ENCODE data around the gene CHMP4B.

The CHMP4B gene

GRCh38 chr20:33851842-33852466 is 40.8 kb downstream of the CHMP4B start:
- ATAC-seq = no peak
- no peak for TF ChIP-seq BACH2 (CRISPR knock-in tag; IDR thresholded peaks at IDR 0.05; ENCODE audit: borderline replicate concordance)
- no peak for TF ChIP-seq CSRNP3 (CRISPR knock-in tag; IDR thresholded peaks at IDR 0.05)
- TF ChIP-seq CREB5 (CRISPR knock-in tag; IDR thresholded peaks at IDR 0.05; ENCODE audit: low read depth) = no peak

- no peak for TF ChIP-seq TOX (CRISPR knock-in tag; IDR thresholded peaks at IDR 0.05; ENCODE audit: borderline replicate concordance)
- TF ChIP-seq GLIS3 (CRISPR knock-in tag; IDR thresholded peaks at IDR 0.05) = no peak
- no peak for TF ChIP-seq CSDC2 (CRISPR knock-in tag; IDR thresholded peaks at IDR 0.05)
- TF ChIP-seq ISL1 (CRISPR knock-in tag; IDR thresholded peaks at IDR 0.05) = no peak
- TF ChIP-seq, protein P1, sequence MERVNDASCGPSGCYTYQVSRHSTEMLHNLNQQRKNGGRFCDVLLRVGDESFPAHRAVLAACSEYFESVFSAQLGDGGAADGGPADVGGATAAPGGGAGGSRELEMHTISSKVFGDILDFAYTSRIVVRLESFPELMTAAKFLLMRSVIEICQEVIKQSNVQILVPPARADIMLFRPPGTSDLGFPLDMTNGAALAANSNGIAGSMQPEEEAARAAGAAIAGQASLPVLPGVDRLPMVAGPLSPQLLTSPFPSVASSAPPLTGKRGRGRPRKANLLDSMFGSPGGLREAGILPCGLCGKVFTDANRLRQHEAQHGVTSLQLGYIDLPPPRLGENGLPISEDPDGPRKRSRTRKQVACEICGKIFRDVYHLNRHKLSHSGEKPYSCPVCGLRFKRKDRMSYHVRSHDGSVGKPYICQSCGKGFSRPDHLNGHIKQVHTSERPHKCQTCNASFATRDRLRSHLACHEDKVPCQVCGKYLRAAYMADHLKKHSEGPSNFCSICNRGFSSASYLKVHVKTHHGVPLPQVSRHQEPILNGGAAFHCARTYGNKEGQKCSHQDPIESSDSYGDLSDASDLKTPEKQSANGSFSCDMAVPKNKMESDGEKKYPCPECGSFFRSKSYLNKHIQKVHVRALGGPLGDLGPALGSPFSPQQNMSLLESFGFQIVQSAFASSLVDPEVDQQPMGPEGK (CRISPR knock-in tag; IDR thresholded peaks at IDR 0.05; ENCODE audit: borderline replicate concordance) = no peak
Measured at GRCh38 chr20:33852626-33853506, 41.7 kb downstream of the CHMP4B start.

GRCh38 chr20:33853507-33853813 is 42.3 kb downstream of the CHMP4B start:
- no peak for ATAC-seq
- TF ChIP-seq TCF4 (CRISPR knock-in tag; IDR thresholded peaks at IDR 0.05; ENCODE audit: borderline replicate concordance) = no peak
- no peak for TF ChIP-seq ISL1 (CRISPR knock-in tag; IDR thresholded peaks at IDR 0.05)
- TF ChIP-seq ZNF565 (CRISPR knock-in tag; conservative IDR thresholded peaks at IDR 0.05; ENCODE audit: low read depth) = no peak
- no peak for TF ChIP-seq ESRRG (CRISPR knock-in tag; IDR thresholded peaks at IDR 0.05)
- no peak for TF ChIP-seq PPARA (CRISPR knock-in tag; IDR thresholded peaks at IDR 0.05; ENCODE audit: borderline replicate concordance)
- no peak for TF ChIP-seq OSR1 (CRISPR knock-in tag; IDR thresholded peaks at IDR 0.05)
- no peak for TF ChIP-seq GLIS3 (CRISPR knock-in tag; IDR thresholded peaks at IDR 0.05)

More at GRCh38 chr20:33852626-33853506, 41.7 kb downstream of the CHMP4B start:
- no peak for ATAC-seq

DNA sequence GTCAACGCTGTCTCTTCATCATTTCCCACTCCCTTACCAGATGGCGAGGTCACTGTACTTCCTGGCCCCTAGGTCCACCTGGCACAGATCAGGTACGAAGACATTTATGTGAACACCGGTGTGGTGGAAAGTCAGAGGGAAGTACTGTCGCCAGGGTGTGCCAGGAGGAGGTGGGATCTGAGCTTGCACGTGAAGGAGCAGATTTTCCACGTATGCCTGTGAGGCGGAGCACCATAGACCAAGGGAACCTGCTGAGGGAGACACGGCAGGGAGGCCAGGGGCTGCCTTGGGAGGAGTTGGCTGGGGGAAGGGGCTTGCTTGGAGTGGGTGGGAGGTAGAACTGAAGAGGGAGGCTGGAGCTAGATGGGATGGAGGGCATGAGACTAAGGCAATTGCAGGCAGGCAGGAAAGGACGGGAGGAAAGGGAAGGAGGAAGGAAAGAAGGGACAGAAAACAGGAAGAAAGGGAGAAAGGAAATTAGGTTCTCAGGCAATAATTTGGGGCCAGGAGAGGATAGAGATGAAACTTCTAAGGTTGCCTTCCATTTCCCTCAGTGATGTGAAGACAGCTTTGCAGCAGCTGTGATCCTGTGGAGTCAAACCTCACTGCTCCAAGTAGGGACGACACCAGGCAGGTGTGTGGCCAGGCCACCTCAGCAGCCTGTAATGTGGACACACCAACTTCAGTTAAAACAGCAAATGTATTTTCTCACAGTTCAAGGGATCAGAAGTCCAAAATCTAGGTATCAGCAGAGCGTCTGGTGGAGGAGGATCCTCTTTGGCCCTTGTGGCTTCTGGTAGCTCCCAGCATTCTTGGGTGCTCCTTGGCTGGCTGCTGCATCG is 46.8 kb downstream of the CHMP4B start:
- ATAC-seq = no peak

More for the DNA sequence above, 46.8 kb downstream of the CHMP4B start:
- TF ChIP-seq CREB5 (CRISPR knock-in tag; IDR thresholded peaks at IDR 0.05; ENCODE audit: low read depth) (no peak), OSR1 (CRISPR knock-in tag; IDR thresholded peaks at IDR 0.05) (no peak), ZC3H10 (CRISPR knock-in tag; IDR thresholded peaks at IDR 0.05) (no peak), BACH2 (CRISPR knock-in tag; IDR thresholded peaks at IDR 0.05; ENCODE audit: borderline replicate concordance) (no peak), ISL1 (CRISPR knock-in tag; IDR thresholded peaks at IDR 0.05) (no peak), CSRNP3 (CRISPR knock-in tag; IDR thresholded peaks at IDR 0.05) (no peak), ZNF8 (CRISPR knock-in tag; IDR thresholded peaks at IDR 0.05) (no peak), RARB (CRISPR knock-in tag; IDR thresholded peaks at IDR 0.05) (no peak), ZFP30 (CRISPR knock-in tag; IDR thresholded peaks at IDR 0.05) (no peak), ZNF70 (CRISPR knock-in tag; IDR thresholded peaks at IDR 0.05) (no peak), ZNF565 (CRISPR knock-in tag; conservative IDR thresholded peaks at IDR 0.05; ENCODE audit: low read depth) (no peak), CSDC2 (CRISPR knock-in tag; IDR thresholded peaks at IDR 0.05) (no peak), SNAI2 (CRISPR knock-in tag; IDR thresholded peaks at IDR 0.05) (no peak), TCF4 (CRISPR knock-in tag; IDR thresholded peaks at IDR 0.05; ENCODE audit: borderline replicate concordance) (no peak), PPARA (CRISPR knock-in tag; IDR thresholded peaks at IDR 0.05; ENCODE audit: borderline replicate concordance) (no peak)
- TF ChIP-seq, protein P1 (CRISPR knock-in tag; IDR thresholded peaks at IDR 0.05; ENCODE audit: borderline replicate concordance) = no peak
- TF ChIP-seq, protein P2, sequence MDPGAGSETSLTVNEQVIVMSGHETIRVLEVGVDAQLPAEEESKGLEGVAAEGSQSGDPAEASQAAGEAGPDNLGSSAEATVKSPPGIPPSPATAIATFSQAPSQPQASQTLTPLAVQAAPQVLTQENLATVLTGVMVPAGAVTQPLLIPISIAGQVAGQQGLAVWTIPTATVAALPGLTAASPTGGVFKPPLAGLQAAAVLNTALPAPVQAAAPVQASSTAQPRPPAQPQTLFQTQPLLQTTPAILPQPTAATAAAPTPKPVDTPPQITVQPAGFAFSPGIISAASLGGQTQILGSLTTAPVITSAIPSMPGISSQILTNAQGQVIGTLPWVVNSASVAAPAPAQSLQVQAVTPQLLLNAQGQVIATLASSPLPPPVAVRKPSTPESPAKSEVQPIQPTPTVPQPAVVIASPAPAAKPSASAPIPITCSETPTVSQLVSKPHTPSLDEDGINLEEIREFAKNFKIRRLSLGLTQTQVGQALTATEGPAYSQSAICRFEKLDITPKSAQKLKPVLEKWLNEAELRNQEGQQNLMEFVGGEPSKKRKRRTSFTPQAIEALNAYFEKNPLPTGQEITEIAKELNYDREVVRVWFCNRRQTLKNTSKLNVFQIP (CRISPR knock-in tag; IDR thresholded peaks at IDR 0.05; ENCODE audit: borderline replicate concordance, low read depth) = no peak
